HuH-7 (cell line): ENCODE data around the gene TBXAS1.

Experiments used
- DNase-seq: peaks from one replicate; pipeline ENCODE4 v3.0.0; 2011; ENCODE audit warnings: low spot score

TBXAS1 gene

GRCh38 chr7:139829025-139829774, at the start of gene TBXAS1:
Gene TBXAS1, plus strand, starts transcription at chr7:139829264. Its CDS starts 127 bp downstream, at chr7:139829391.
- DNase-seq: peak; percentile 36

DNA sequence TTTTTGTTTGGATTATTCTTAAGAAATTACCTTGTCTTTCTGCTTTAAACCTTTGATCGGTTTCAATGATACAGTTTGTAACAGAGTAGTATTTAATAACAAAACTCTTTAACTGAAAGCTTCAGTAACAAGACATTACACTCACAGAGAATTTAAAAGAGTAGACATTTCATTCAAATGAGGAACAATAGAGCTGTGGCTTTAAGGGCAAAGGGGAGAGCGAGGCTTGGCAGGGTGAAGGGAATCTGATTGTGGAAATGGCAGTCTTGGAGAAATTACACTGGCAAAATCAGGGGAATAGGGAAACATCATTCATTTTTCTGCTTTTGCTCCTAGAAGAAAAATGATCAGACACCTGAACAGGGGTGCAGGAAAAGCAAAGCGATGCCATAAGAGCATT, 46.1 kb upstream of the TBXAS1 start:
- DNase-seq: no peak

- DNase-seq: peak; percentile 38
These were observed 45.2 kb upstream of the TBXAS1 start for GRCh38 chr7:139783647-139784385.

DNA sequence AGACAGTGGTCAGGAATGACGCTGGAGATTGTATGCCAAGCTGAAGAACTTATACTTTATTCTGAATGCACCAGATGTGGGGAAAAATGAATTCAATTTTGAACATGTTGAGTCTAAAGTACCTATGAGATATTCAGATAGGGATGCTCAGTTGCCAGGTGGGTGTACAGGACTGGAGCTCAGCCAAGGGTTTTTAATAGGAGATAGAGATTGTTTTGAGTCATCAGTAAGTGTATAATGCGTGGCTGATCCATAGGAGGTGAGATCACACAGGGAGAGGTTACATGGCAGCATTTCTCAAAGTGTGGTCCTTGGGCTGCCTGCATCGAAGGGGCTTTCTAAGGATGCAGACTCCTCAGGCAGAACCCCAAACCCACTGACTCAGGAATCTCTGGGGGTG, 44.4 kb upstream of the TBXAS1 start:
- DNase-seq: no peak

DNA sequence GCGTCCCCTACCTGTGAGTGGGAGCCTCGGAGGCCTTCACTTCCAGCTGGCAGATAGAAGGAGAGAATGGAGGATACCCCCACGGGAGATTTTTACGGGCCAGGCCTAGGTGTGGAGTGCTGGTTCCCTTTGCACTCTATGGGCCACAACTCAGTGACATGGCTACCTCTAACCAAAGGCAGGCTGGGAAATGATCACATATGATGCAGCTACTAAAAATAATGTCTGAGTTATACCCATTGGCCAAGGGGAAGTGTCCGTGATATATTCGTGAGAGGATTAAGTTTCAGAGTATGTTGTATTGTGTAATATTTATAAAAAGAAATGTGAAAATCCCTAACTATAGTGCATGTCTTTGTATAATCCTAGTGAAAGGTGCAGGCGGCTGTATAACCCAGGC, 37.7 kb upstream of the TBXAS1 start:
- DNase-seq: no peak

DNA sequence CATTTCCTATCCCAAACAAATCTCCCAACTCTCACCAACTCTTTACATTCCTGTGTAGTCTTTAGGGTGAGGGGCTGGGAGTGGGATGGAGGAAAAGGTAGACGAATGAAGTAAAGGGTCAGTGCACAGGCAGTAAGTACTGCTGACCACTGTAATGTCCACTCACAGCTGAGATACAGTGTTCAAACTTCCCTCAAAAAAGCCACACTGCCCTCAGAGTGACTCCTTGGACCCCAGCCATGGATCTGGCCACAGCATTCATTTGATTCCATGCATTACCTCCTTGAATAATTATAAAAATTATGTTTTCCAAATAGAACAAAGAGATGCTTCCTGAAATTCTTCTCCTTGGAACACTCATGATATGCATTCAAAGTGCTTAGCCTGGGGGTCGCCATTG, 31.5 kb upstream of the TBXAS1 start:
- no peak for DNase-seq

- no peak for DNase-seq
These were observed 30.8 kb upstream of the TBXAS1 start for GRCh38 chr7:139798221-139798620.

DNA sequence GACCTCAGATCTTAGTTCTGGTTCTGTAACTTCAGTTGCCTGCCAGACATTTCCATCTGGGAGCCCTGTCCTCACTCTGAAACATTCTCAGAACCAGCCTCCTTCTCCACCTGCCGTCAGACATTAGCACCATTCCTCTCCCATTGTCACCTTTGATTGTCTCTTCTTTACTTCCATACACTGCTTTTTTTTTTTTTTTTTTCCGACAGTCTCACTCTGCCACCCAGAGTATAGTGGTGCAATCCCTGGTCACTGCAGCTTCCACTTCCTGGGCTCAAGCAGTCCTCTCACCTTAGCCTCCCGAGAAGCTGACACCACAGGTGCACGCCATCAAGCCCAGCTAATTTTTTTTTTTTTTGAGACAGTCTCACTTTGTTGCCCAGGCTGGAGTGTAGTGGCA, 30.2 kb upstream of the TBXAS1 start:
- no peak for DNase-seq

DNA sequence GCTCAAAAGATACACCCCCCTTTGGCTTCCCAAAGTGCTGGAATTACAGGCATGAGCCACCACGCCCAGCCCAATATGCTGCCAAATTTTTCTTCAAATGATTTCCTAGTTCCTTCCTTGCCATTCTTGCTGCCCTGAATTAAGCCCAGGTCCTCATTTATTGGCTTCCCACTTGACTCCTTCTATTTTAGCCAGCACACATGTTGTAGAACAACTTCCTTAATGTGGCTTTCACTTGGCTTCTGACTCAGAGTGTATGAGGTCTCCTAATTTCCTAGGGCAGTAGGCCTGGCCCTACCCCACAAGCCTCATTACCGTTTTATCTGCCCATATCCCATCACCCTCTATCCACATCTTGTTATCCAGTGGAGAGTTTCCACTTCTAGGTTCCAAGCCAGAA, 29.5 kb upstream of the TBXAS1 start:
- DNase-seq: no peak

GRCh38 chr7:139804571-139804970, 24.5 kb upstream of the TBXAS1 start:
- no peak for DNase-seq

- DNase-seq: no peak
These were observed 22.1 kb upstream of the TBXAS1 start for GRCh38 chr7:139807009-139807408.

DNA sequence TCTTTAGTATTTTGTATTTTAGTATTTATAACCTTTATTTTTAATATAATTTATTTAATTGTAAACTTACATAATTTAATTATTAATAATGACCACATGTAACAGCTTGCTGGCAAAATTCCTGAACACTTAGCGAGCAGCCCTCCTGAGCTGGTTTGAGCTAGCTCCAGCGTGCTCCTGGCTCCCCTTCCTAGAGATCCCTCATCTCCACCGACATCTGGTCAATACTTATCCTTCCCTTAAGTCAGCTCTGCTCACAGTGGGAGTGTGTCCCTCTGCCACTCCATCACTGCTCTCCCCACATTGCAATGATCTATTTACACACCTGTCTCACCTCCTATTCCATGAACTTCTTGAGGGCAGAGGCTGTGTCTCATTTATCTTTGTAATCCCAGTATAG, 20.6 kb upstream of the TBXAS1 start:
- no peak for DNase-seq

GRCh38 chr7:139808846-139809442, 20.1 kb upstream of the TBXAS1 start:
- DNase-seq: no peak

GRCh38 chr7:139811066-139811465, 18.0 kb upstream of the TBXAS1 start:
- DNase-seq: no peak

- no peak for DNase-seq
These were observed 15.9 kb upstream of the TBXAS1 start for GRCh38 chr7:139813151-139813550.

- no peak for DNase-seq
These were observed 15.4 kb upstream of the TBXAS1 start for GRCh38 chr7:139813689-139814088.

GRCh38 chr7:139817249-139817648, 11.8 kb upstream of the TBXAS1 start:
- DNase-seq: no peak

DNA sequence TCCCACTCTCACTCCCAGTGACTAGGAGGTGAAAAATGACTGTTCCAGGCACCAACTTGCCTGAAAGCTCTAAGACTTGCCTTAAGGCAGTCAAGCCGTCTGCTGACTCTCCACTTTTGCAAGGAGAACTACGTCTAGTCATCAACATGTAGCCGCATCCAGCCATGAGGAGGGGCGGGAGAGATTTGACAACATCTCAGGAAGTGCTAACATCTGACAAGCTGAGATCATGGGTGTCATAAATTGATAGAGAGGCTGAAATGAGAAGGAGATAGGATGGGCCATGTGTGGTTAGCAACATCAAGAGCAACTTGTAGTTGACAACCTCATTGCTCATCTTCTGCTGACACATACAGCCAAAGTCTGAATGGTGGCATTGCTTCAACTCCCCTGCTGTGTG, 9.0 kb upstream of the TBXAS1 start:
- no peak for DNase-seq

GRCh38 chr7:139821349-139822105, 7.5 kb upstream of the TBXAS1 start:
- no peak for DNase-seq

- no peak for DNase-seq
These were observed 6.2 kb upstream of the TBXAS1 start for GRCh38 chr7:139822855-139823254.

- DNase-seq: no peak
These were observed 5.0 kb upstream of the TBXAS1 start for GRCh38 chr7:139823959-139824521.

- DNase-seq: no peak
These were observed 3.3 kb upstream of the TBXAS1 start for GRCh38 chr7:139825666-139826290.
